Prostate gland (tissue), 2 donors: ENCODE measurements around the gene NES.

Source experiments
- POLR2A ChIP-seq: fragments of 450-650 bp; IDR thresholded peaks from one replicate; pipeline ENCODE4 v1.6.1; 2016; ENCODE audit warnings: antibody characterized with exemption, mild to moderate bottlenecking
- TF ChIP-seq, protein P1 (sequence below), 4 experiments: fragments of 200-600 bp in 2 of 4; fragments of 450-650 bp in 2 of 4; sonication (generic) in 2 of 4; IDR thresholded peaks; 1 replicate in 3 of 4; 2 replicates in 1 of 4; pipeline ENCODE4 v1.5.1; 2016 to 2019; ENCODE audit warnings: antibody characterized with exemption in 4 of 4, mild to moderate bottlenecking in 2 of 4, moderate library complexity in 2 of 4

DNA sequence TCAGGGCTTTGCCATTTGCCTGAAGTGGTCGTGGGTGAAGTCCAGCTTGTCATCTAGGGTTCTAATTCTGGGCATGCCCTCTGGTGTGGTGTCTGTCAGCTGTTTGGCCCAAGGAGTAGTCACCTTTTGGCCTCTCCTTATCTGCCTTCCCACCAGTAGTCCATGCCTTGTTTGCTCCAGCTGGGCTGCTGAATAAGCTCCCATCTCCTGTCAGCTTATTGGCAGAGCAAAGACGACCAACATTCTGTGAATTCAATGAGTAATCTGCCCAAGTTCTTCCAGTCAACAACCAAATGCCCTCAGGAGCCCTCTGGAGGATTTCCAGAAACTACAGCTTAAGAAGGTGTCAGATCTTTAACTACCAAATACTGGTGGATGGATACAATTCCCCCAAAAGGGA is 28.3 kb downstream of the NES start:
- TF ChIP-seq, protein P1, sequence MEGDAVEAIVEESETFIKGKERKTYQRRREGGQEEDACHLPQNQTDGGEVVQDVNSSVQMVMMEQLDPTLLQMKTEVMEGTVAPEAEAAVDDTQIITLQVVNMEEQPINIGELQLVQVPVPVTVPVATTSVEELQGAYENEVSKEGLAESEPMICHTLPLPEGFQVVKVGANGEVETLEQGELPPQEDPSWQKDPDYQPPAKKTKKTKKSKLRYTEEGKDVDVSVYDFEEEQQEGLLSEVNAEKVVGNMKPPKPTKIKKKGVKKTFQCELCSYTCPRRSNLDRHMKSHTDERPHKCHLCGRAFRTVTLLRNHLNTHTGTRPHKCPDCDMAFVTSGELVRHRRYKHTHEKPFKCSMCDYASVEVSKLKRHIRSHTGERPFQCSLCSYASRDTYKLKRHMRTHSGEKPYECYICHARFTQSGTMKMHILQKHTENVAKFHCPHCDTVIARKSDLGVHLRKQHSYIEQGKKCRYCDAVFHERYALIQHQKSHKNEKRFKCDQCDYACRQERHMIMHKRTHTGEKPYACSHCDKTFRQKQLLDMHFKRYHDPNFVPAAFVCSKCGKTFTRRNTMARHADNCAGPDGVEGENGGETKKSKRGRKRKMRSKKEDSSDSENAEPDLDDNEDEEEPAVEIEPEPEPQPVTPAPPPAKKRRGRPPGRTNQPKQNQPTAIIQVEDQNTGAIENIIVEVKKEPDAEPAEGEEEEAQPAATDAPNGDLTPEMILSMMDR (IDR thresholded peaks at IDR 0.05), result no peak
- TF ChIP-seq POLR2A, result no peak
